RWPE1 (cell line): ENCODE measurements around the gene CDC14A.

Experiments
- CTCF ChIA-PET: fragments of 350-600 bp; sonication (Branson Sonifier 250); formaldehyde crosslinking; extraction: SDS; loops from one replicate; lab custom pipeline; 2021; lab: Yijun Ruan, JAX
- POLR2A ChIA-PET: fragments of 400-600 bp; formaldehyde crosslinking; extraction: SDS; loops from one replicate; lab custom pipeline; 2020; ENCODE audit warnings: antibody characterized with exemption; ENCODE audit not compliant: low non-redundant PET; lab: Yijun Ruan, JAX
- DNase-seq: peaks from one replicate; pipeline ENCODE4 v3.0.0; 2012; ENCODE audit warnings: low spot score
- H3K27ac ChIP-seq: fragments of 450-650 bp; 2 replicates; pipeline ENCODE4 v1.5.1; 2017
- TF ChIP-seq, protein P1 (sequence below): fragments of 450-650 bp; conservative IDR thresholded peaks from 2 replicates; pipeline ENCODE4 v1.5.1; 2017; ENCODE audit warnings: low read depth, mild to moderate bottlenecking

The CDC14A gene

GRCh38 chr1:100422065-100422464 lies 69.8 kb downstream of the CDC14A start:
- H3K27ac ChIP-seq, result no peak overlapping the region
- no peak for DNase-seq
- ChIA-PET CTCF (no interaction called here), POLR2A (no interaction called here)
- TF ChIP-seq, protein P1, sequence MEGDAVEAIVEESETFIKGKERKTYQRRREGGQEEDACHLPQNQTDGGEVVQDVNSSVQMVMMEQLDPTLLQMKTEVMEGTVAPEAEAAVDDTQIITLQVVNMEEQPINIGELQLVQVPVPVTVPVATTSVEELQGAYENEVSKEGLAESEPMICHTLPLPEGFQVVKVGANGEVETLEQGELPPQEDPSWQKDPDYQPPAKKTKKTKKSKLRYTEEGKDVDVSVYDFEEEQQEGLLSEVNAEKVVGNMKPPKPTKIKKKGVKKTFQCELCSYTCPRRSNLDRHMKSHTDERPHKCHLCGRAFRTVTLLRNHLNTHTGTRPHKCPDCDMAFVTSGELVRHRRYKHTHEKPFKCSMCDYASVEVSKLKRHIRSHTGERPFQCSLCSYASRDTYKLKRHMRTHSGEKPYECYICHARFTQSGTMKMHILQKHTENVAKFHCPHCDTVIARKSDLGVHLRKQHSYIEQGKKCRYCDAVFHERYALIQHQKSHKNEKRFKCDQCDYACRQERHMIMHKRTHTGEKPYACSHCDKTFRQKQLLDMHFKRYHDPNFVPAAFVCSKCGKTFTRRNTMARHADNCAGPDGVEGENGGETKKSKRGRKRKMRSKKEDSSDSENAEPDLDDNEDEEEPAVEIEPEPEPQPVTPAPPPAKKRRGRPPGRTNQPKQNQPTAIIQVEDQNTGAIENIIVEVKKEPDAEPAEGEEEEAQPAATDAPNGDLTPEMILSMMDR, result no peak

DNA sequence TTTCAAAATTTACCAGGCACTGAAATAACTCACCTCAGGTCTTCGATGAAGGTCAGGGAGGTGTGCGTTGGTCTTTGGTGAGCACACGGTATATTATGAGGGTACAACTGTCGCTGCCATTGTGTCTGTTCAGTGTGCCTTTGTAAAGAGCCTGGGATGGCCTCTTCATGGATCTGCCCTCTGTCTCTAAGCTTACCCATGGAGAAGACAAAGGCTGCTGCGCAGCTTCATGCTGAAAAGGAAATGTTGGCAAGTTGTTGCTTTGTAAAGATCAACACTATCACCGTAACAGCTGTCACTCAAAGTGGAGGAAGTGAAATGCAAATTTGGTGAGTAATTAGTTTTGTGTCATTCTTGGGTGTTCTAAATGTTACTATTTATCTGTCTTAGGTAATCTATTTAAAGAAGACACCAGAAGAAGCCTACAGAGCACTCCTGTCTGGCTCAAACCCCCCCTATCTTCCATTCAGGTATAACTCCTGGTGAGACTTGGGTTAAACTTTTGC lies 71.6 kb downstream of the CDC14A start:
- TF ChIP-seq, protein P1, result no peak
- no peak overlapping the region for H3K27ac ChIP-seq
- no peak for DNase-seq
- ChIA-PET CTCF (no interaction called here), POLR2A (no interaction called here)

- CTCF ChIA-PET, result no interaction called here
- H3K27ac ChIP-seq, result no peak overlapping the region
- POLR2A ChIA-PET, result no interaction called here
These were observed 75.9 kb downstream of the CDC14A start for GRCh38 chr1:100428160-100428559.

GRCh38 chr1:100430325-100430756 lies 78.0 kb downstream of the CDC14A start:
- TF ChIP-seq, protein P1, result no peak
- DNase-seq, result no peak
- H3K27ac ChIP-seq, result no peak overlapping the region
- ChIA-PET CTCF (no interaction called here), POLR2A (no interaction called here)

More at GRCh38 chr1:100428160-100428559, 75.9 kb downstream of the CDC14A start:
- DNase-seq, result no peak
- TF ChIP-seq, protein P1, result no peak

DNA sequence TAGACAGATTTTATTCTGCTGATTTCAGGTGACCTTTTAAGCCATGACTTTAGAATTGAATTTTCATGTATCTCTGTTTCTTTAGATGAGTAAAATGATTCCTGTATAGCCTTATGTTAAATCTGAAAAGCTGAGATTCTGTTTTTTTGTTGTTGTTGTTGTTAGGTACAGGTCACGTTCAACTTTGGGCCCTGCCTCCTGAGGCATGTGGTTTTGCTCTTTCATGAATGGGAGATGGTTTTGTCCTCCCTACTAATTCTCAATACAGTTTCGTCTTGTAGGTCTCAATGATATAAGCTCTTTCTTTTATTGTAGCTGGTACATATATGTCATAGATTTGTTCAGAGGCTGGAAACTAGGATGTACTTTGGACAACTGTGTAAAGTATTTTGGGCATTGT lies 79.6 kb downstream of the CDC14A start:
- ChIA-PET CTCF (interaction anchor here (0.7 kb wide), 1 partner anchor 14 kb away, joined by 3 read pairs; no protein-coding TSS in a partner anchor), POLR2A (no interaction called here)
- TF ChIP-seq, protein P1, result no peak
- H3K27ac ChIP-seq, result no peak overlapping the region
- no peak for DNase-seq

- H3K27ac ChIP-seq, result no peak overlapping the region
- CTCF ChIA-PET, result interaction anchor here (0.6 kb wide), 1 partner anchor 64 kb away, joined by 3 read pairs; no protein-coding TSS in a partner anchor
- TF ChIP-seq, protein P1, result no peak
- no peak for DNase-seq
- POLR2A ChIA-PET, result no interaction called here
These were observed 81.3 kb downstream of the CDC14A start for GRCh38 chr1:100433563-100433962.
